Panc1 (cell line): ENCODE measurements around the gene C6orf62. TPM values are rescaled to one million over a fixed set of nuclear protein-coding genes. Genes with fewer than 3 reads are reported as not detected.

Experiments used
- ATAC-seq: fragments of 200-7000 bp; cut with Tn5 transposase; 2 replicates; pipeline ENCODE4 v1.9.1; 2020; ENCODE audit warnings: mild to moderate bottlenecking, moderate library complexity
- BruUV-seq: library from RNA; stranded (reverse); fragments of 400-500 nt; replicated peaks from 2 replicates; lab custom pipeline; 2021; lab: Mats Ljungman, UMichigan
- CTCF ChIA-PET: fragments of 300-600 bp; sonication (Branson Sonifier 250); formaldehyde crosslinking; loops from one replicate; lab custom pipeline; 2022; ENCODE audit warnings: antibody characterized with exemption; lab: Charles Lee
- POLR2A ChIA-PET: fragments of 300-600 bp; sonication (Branson Sonifier 250); formaldehyde crosslinking; loops from one replicate; lab custom pipeline; 2022; ENCODE audit warnings: antibody characterized with exemption; lab: Charles Lee
- DNase-seq: peaks from one replicate; pipeline ENCODE4 v3.0.0-alpha.2; 2010; ENCODE audit warnings: low read depth, low spot score
- H3K27ac ChIP-seq: 2 replicates; pipeline ENCODE4 v1.5.1; 2011; ENCODE audit warnings: mild to moderate bottlenecking, low read length, inconsistent platforms
- H3K27me3 ChIP-seq: fragments of 200-500 bp; sonication (Bioruptor generic); 2 replicates; pipeline ENCODE4 v1.6.0; 2014; ENCODE audit warnings: low read length, inconsistent platforms; ENCODE audit not compliant: control insufficient read depth, insufficient read depth
- H3K36me3 ChIP-seq: fragments of 200-500 bp; sonication (Bioruptor generic); 2 replicates; pipeline ENCODE4 v1.5.1; 2014; ENCODE audit warnings: inconsistent platforms, mild to moderate bottlenecking, low read length, moderate library complexity; ENCODE audit not compliant: control insufficient read depth, insufficient read depth
- H3K4me1 ChIP-seq: 2 replicates; pipeline ENCODE4 v1.5.1; 2011; ENCODE audit warnings: inconsistent platforms, mild to moderate bottlenecking, low read length, moderate library complexity; ENCODE audit not compliant: control insufficient read depth, insufficient read depth
- H3K4me3 ChIP-seq, 2 experiments: 2 replicates each; pipeline ENCODE4 v1.5.1; 2011 to 2012; ENCODE audit warnings: low read depth in 2 of 2, low read length in 2 of 2, mild to moderate bottlenecking in 2 of 2, inconsistent platforms in 1 of 2, moderate library complexity in 1 of 2
- H3K9me3 ChIP-seq: fragments of 200-500 bp; sonication (Bioruptor generic); 2 replicates; pipeline ENCODE4 v1.5.1; 2014; ENCODE audit warnings: low read depth, mild to moderate bottlenecking, inconsistent platforms, low read length, moderate library complexity; ENCODE audit not compliant: control insufficient read depth, insufficient read depth
- CTCF ChIP-seq: fragments of 450-650 bp; IDR thresholded peaks from 2 replicates; pipeline ENCODE4 v1.5.1; 2017; ENCODE audit warnings: mild to moderate bottlenecking
- POLR2AphosphoS5 ChIP-seq: IDR thresholded peaks from 2 replicates; pipeline ENCODE4 v1.6.1; 2012; ENCODE audit warnings: mild to moderate bottlenecking, low read depth, low read length, moderate library complexity
- SIN3A ChIP-seq: IDR thresholded peaks from 2 replicates; pipeline ENCODE4 v1.6.1; 2012; ENCODE audit warnings: low read depth, mild to moderate bottlenecking, low read length, moderate library complexity, borderline replicate concordance; ENCODE audit not compliant: insufficient read depth
- TCF7L2 ChIP-seq: IDR thresholded peaks from 2 replicates; pipeline ENCODE4 v1.6.1; 2011; ENCODE audit warnings: mild to moderate bottlenecking, low read depth, low read length, inconsistent platforms
- in situ Hi-C: cut with HindIII; loops from 2 replicates; pipeline ENCODE4 v1.10.0; 2016; ENCODE audit warnings: low sequenced_read_pairs, low pct_unique_long_range_greater_than_20kb
- intact Hi-C: fragments of 100-400 bp; cut with micrococcal nuclease; formaldehyde crosslinking; loops from one replicate; pipeline ENCODE4 v1.10.0; 2022; ENCODE audit not compliant: unreplicated experiment
- total RNA-seq: library from RNA; stranded (reverse); gene quantifications from one replicate; pipeline ENCODE4 v1.2.1, GENCODE V29; 2021; ENCODE audit not compliant: unreplicated experiment
- TF ChIP-seq, protein P1 (sequence below), 2 experiments: IDR thresholded peaks; 2 replicates each; pipeline ENCODE4 v1.6.1; 2011 to 2012; ENCODE audit warnings: low read depth in 2 of 2, control low read depth in 1 of 2, low read length in 1 of 2, mild to moderate bottlenecking in 1 of 2, moderate library complexity in 1 of 2; ENCODE audit not compliant: insufficient read depth in 1 of 2

Gene C6orf62
- total RNA-seq, 1 experiment from 2014 or later = 153 TPM

DNA sequence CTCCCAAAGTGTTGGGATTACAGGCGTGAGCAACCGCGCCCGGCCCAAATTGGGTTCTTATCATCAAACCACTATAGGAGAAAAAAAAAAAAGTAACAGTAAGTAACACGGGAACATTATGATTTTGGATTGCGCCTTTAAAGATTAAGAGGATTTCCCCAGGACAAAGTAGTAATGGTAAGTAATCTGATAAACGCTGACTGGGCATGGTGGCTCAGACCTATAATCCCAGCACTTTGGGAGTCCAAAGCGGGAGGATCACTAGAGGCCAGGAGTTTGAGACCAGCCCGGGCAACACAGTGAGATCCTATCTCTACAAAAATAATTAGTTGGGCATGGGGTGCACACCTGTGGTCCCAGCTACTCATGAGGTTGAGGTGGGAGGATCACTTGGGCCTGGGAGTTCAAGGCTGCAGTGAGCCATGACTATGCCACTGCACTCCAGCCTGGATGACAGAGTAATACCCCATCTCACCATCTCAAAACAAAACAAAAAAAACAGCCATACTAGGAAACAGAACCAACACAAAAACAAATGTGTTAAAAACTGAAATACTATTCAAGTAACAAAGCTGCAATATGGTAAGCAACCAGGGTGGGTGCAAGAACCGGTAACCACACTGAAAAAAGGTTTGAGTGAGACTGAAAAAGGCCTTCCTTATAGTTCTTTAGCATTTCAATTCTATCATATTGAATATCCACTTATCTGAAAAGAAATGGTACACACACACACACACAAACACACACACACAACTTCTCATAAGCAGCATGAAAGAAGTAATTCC, 8.2 kb downstream of the C6orf62 start:
- in situ Hi-C loops (no loop called here), intact Hi-C loops (no loop called here)
- DNase-seq (no peak), ATAC-seq (no peak; the same call in 1 of the 2 replicates)
- TF ChIP-seq CTCF (no peak), TCF7L2 (no peak), SIN3A (no peak), POLR2AphosphoS5 (no peak)
- TF ChIP-seq, protein P1, sequence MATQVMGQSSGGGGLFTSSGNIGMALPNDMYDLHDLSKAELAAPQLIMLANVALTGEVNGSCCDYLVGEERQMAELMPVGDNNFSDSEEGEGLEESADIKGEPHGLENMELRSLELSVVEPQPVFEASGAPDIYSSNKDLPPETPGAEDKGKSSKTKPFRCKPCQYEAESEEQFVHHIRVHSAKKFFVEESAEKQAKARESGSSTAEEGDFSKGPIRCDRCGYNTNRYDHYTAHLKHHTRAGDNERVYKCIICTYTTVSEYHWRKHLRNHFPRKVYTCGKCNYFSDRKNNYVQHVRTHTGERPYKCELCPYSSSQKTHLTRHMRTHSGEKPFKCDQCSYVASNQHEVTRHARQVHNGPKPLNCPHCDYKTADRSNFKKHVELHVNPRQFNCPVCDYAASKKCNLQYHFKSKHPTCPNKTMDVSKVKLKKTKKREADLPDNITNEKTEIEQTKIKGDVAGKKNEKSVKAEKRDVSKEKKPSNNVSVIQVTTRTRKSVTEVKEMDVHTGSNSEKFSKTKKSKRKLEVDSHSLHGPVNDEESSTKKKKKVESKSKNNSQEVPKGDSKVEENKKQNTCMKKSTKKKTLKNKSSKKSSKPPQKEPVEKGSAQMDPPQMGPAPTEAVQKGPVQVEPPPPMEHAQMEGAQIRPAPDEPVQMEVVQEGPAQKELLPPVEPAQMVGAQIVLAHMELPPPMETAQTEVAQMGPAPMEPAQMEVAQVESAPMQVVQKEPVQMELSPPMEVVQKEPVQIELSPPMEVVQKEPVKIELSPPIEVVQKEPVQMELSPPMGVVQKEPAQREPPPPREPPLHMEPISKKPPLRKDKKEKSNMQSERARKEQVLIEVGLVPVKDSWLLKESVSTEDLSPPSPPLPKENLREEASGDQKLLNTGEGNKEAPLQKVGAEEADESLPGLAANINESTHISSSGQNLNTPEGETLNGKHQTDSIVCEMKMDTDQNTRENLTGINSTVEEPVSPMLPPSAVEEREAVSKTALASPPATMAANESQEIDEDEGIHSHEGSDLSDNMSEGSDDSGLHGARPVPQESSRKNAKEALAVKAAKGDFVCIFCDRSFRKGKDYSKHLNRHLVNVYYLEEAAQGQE (IDR thresholded peaks at IDR 0.05; ENCODE audit: insufficient read depth in 1 of 2, low read depth in 2 of 2, low read length in 1 of 2) = no peak
- H3K4me1 ChIP-seq = no peaks in the 10 kb centered on the region; the same call in 1 of the 2 replicates
- no peaks in the 10 kb centered on the region for H3K9me3 ChIP-seq
- POLR2A ChIA-PET = no interaction called here
- no peak overlapping the region for H3K27ac ChIP-seq
- BruUV-seq = no TSS peak
- H3K4me3 ChIP-seq = no peak overlapping the region
- CTCF ChIA-PET = no interaction called here
- H3K27me3 ChIP-seq = no peaks in the 10 kb centered on the region
- peaks cover 74% of the 10 kb centered on the region for H3K36me3 ChIP-seq

DNA sequence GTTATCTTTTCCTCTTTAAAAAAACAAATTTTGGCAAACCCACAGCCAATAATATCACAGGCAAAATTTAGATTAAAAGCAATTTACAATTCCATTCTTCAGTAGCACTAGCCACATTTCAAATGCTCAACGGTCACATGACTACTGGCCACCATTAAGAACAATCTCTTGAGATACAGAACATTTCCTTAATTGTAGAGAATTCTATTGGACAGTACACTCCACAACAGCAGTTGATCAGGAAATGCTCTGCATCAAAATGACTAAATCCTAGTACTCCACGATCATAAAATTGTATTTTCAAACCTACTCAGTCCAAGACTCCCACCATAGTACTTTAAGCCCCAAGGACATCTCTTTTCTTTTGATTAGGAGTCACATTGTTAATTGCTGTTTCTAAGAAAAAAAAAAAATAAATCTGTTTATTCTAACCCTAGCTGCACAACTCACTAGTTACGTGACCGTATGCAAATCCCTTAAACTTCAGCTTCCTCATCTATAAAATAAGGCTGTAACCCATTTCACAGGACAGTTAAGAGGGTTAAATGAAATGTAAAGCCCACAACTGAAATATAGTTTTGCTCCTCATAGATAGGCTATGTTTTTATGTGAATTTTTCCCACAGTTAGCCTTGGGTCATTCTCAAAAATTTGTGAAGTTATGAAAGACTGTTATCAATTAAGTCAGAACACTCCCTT, 9.8 kb downstream of the C6orf62 start:
- intact Hi-C loops (no loop called here), in situ Hi-C loops (no loop called here)
- no TSS peak for BruUV-seq
- H3K27me3 ChIP-seq = no peaks in the 10 kb centered on the region
- no peak for DNase-seq
- H3K4me3 ChIP-seq = no peak overlapping the region
- ChIA-PET POLR2A (no interaction called here), CTCF (no interaction called here)
- no peak overlapping the region for H3K27ac ChIP-seq
- no peaks in the 10 kb centered on the region for H3K9me3 ChIP-seq
- peaks cover 77% of the 10 kb centered on the region for H3K36me3 ChIP-seq
- no peaks in the 10 kb centered on the region; the same call in 1 of the 2 replicates for H3K4me1 ChIP-seq
- no peak for ATAC-seq
- TF ChIP-seq, protein P1 (IDR thresholded peaks at IDR 0.05; ENCODE audit: insufficient read depth in 1 of 2, low read depth in 2 of 2, low read length in 1 of 2) = no peak
- TF ChIP-seq POLR2AphosphoS5 (no peak), SIN3A (no peak), TCF7L2 (no peak), CTCF (no peak)
